ENCODE data around the gene COL9A2.

- TF ChIP-seq, protein P1, sequence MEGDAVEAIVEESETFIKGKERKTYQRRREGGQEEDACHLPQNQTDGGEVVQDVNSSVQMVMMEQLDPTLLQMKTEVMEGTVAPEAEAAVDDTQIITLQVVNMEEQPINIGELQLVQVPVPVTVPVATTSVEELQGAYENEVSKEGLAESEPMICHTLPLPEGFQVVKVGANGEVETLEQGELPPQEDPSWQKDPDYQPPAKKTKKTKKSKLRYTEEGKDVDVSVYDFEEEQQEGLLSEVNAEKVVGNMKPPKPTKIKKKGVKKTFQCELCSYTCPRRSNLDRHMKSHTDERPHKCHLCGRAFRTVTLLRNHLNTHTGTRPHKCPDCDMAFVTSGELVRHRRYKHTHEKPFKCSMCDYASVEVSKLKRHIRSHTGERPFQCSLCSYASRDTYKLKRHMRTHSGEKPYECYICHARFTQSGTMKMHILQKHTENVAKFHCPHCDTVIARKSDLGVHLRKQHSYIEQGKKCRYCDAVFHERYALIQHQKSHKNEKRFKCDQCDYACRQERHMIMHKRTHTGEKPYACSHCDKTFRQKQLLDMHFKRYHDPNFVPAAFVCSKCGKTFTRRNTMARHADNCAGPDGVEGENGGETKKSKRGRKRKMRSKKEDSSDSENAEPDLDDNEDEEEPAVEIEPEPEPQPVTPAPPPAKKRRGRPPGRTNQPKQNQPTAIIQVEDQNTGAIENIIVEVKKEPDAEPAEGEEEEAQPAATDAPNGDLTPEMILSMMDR (IDR thresholded peaks at IDR 0.05), result no peak
- TF ChIP-seq POLR2A (IDR thresholded peaks at IDR 0.05), result no peak
These were observed 46.6 kb upstream of the COL9A2 start for GRCh38 chr1:40363721-40364120.

Data from body of pancreas (tissue), 4 donors.